Transverse colon (tissue), 4 donors: ENCODE results near the gene ERC2. TPM values are rescaled to one million over a fixed set of nuclear protein-coding genes. Genes with fewer than 3 reads are reported as not detected.

ENCODE experiments used
- DNase-seq: peaks from one replicate; pipeline ENCODE4 v3.0.0-alpha.2; 2019
- H3K27ac ChIP-seq, 4 donors: fragments of 200-600 bp; sonication (generic); 2 replicates each; pipeline ENCODE4 v1.5.1; 2016 to 2018; ENCODE audit warnings: inconsistent platforms in 4 of 4
- H3K27me3 ChIP-seq: fragments of 200-600 bp; sonication (generic); 2 replicates; pipeline ENCODE4 v1.5.1; 2017; ENCODE audit warnings: inconsistent platforms
- H3K36me3 ChIP-seq, 4 donors: fragments of 200-600 bp; sonication (generic); 2 replicates each; pipeline ENCODE4 v1.5.1; 2017 to 2019; ENCODE audit warnings: inconsistent platforms in 4 of 4
- H3K4me1 ChIP-seq, 4 donors: fragments of 200-600 bp; sonication (generic); 2 replicates each; pipeline ENCODE4 v1.5.1; 2017 to 2020; ENCODE audit warnings: inconsistent platforms in 4 of 4
- H3K4me3 ChIP-seq, 4 donors: fragments of 200-600 bp; sonication (generic); 1 replicate in 1 of 4; 2 replicates in 3 of 4; pipeline versions ENCODE4 v1.5.1 to v1.6.1; 2017 to 2019; ENCODE audit warnings: inconsistent platforms in 4 of 4
- H3K9me3 ChIP-seq, 2 donors: fragments of 200-600 bp; sonication (generic); 2 replicates each; pipeline ENCODE4 v1.5.1; 2017 to 2019; ENCODE audit warnings: inconsistent platforms in 2 of 2
- CTCF ChIP-seq, 5 experiments: fragments of 200-600 bp in 3 of 5; fragments of 450-650 bp in 2 of 5; sonication (generic) in 3 of 5; IDR thresholded peaks; 1 replicate in 2 of 5; 2 replicates in 3 of 5; pipeline ENCODE4 v1.5.1; 2016 to 2017; ENCODE audit warnings: antibody characterized with exemption in 5 of 5, inconsistent platforms in 3 of 5, mild to moderate bottlenecking in 2 of 5, moderate library complexity in 1 of 5
- EP300 ChIP-seq: sonication (generic); formaldehyde crosslinking; IDR thresholded peaks from one replicate; pipeline ENCODE4 v1.6.1; 2017; ENCODE audit warnings: antibody characterized with exemption, low read depth
- POLR2A ChIP-seq: fragments of 450-650 bp; IDR thresholded peaks from one replicate; pipeline ENCODE4 v1.6.1; 2016; ENCODE audit warnings: antibody characterized with exemption, mild to moderate bottlenecking, moderate library complexity
- POLR2AphosphoS5 ChIP-seq, 3 donors: sonication (generic); formaldehyde crosslinking; IDR thresholded peaks; one replicate each; pipeline ENCODE4 v1.6.1; 2016; ENCODE audit warnings: antibody characterized with exemption in 3 of 3
- WGBS, 2 donors: methylation state at CpG; one replicate each; pipeline ENCODE4 v1.1.5; 2018; ENCODE audit warnings: low coverage in 1 of 2; 5-methylcytosine and 5-hydroxymethylcytosine counted together
- in situ Hi-C, 4 donors: fragments of 200-750 bp; cut with MboI; loops; one replicate each; pipeline versions ENCODE4 v1.15.0 to v1.15.1; 2017; ENCODE audit warnings: low sequenced_read_pairs in 3 of 4, low pct_ligation_motif_present in 1 of 4, low pct_unique_long_range_greater_than_20kb in 1 of 4
- intact Hi-C: fragments of 100-400 bp; cut with DNase I; formaldehyde crosslinking; loops from one replicate; pipeline ENCODE4 v1.15.1; 2023; ENCODE audit warnings: low total_unique reads
- total RNA-seq, 4 donors: library from RNA; depleted of rRNA; stranded (reverse); fragments of >200 nt; gene quantifications; one replicate each; pipeline ENCODE4 v1.1.0, GENCODE V29; 2016

Gene ERC2
- total RNA-seq, 4 donors from 2014 or later, result 0.41 to 1.3 TPM; not detected in 2

- in situ Hi-C loops, result no loop called here
- Histone ChIP-seq H3K27me3 (no peaks in the 10 kb centered on the region), H3K4me3 (no peak overlapping the region), H3K36me3 (no peaks in the 10 kb centered on the region), H3K9me3 (no peaks in the 10 kb centered on the region), H3K27ac (peak overlapping the region in 1 of 4 donors; percentile 7), H3K4me1 (peaks cover 0 to 14% (median 3%) of the 10 kb centered on the region in 4 donors)
- no peak for DNase-seq
- TF ChIP-seq POLR2AphosphoS5 (IDR thresholded peaks at IDR 0.05) (no peak), EP300 (no peak), POLR2A (no peak), CTCF (IDR thresholded peaks at IDR 0.05) (no peak)
- WGBS, 2 donors, result 49 to 50% methylated on average over 9 to 12 of the region's 12 CpGs
- intact Hi-C loops, result no loop called here
These were observed 847.8 kb downstream of the ERC2 start for GRCh38 chr3:55620351-55621025.

GRCh38 chr3:55619046-55619808, 849.0 kb downstream of the ERC2 start:
- intact Hi-C loops, result no loop called here

GRCh38 chr3:55617385-55617784, 850.9 kb downstream of the ERC2 start:
- intact Hi-C loops (no loop called here), in situ Hi-C loops (no loop called here)
- H3K27ac ChIP-seq, result no peak overlapping the region
- no peak for TF ChIP-seq CTCF (IDR thresholded peaks at IDR 0.05)
- no peak for TF ChIP-seq POLR2A
- no peak for TF ChIP-seq EP300
- no peak for TF ChIP-seq POLR2AphosphoS5 (IDR thresholded peaks at IDR 0.05)
- WGBS, 2 donors, result 49 to 61% methylated on average over 2 to 4 of the region's 4 CpGs
- no peaks in the 10 kb centered on the region for H3K27me3 ChIP-seq
- no peak for DNase-seq
- H3K4me1 ChIP-seq, result peaks cover 0 to 14% (median 3%) of the 10 kb centered on the region in 4 donors
- no peak overlapping the region for H3K4me3 ChIP-seq
- H3K9me3 ChIP-seq, result no peaks in the 10 kb centered on the region
- H3K36me3 ChIP-seq, result no peaks in the 10 kb centered on the region

More at GRCh38 chr3:55619046-55619808, 849.0 kb downstream of the ERC2 start:
- Histone ChIP-seq H3K27me3 (no peaks in the 10 kb centered on the region), H3K4me1 (peaks cover 0 to 14% (median 3%) of the 10 kb centered on the region in 4 donors), H3K36me3 (no peaks in the 10 kb centered on the region), H3K27ac (no peak overlapping the region), H3K4me3 (no peak overlapping the region), H3K9me3 (no peaks in the 10 kb centered on the region)
- DNase-seq, result no peak
- 78 to 83% methylated on average over 10 of the region's 10 CpGs for WGBS, 2 donors
- TF ChIP-seq CTCF (IDR thresholded peaks at IDR 0.05) (no peak), POLR2A (no peak), EP300 (no peak), POLR2AphosphoS5 (IDR thresholded peaks at IDR 0.05) (no peak)
- in situ Hi-C loops, result no loop called here

GRCh38 chr3:55616803-55617202, 851.5 kb downstream of the ERC2 start:
- Histone ChIP-seq H3K4me3 (no peak overlapping the region), H3K4me1 (peaks cover 0 to 14% (median 3%) of the 10 kb centered on the region in 4 donors), H3K27me3 (no peaks in the 10 kb centered on the region), H3K9me3 (no peaks in the 10 kb centered on the region), H3K27ac (no peak overlapping the region), H3K36me3 (no peaks in the 10 kb centered on the region)
- intact Hi-C loops, result no loop called here
- TF ChIP-seq POLR2AphosphoS5 (IDR thresholded peaks at IDR 0.05) (no peak), EP300 (no peak), CTCF (IDR thresholded peaks at IDR 0.05) (no peak), POLR2A (no peak)
- 84 to 85% methylated on average over 3 of the region's 3 CpGs for WGBS, 2 donors
- in situ Hi-C loops, result no loop called here
- no peak for DNase-seq
